Spinal cord (tissue), 10 donors: Measurements from ENCODE around the gene CUL3. TPM values are rescaled to one million over a fixed set of nuclear protein-coding genes. Genes with fewer than 3 reads are reported as not detected.
"Not testable (repeated sequence)": the region's sequence is repeated elsewhere in the genome, so short reads cannot be mapped to it uniquely, and the experiment has no call there.

Experiments used
- DNase-seq, 6 donors: peaks; one replicate each; pipeline versions ENCODE4 v3.0.0 to v3.0.0-alpha.2; 2013 to 2015; ENCODE audit warnings: low spot score in 6 of 6, low read depth in 4 of 6
- H3K27ac ChIP-seq: one replicate; pipeline ENCODE4 v1.5.1; 2013; ENCODE audit warnings: low read depth, low read length, control low read depth
- H3K27me3 ChIP-seq: one replicate; pipeline ENCODE4 v1.6.1; 2013; ENCODE audit warnings: low read length; ENCODE audit not compliant: control insufficient read depth, insufficient read depth
- H3K36me3 ChIP-seq: one replicate; pipeline ENCODE4 v1.6.1; 2013; ENCODE audit warnings: low read length; ENCODE audit not compliant: control insufficient read depth, insufficient read depth
- H3K4me1 ChIP-seq: one replicate; pipeline ENCODE4 v1.6.1; 2013; ENCODE audit warnings: low read length; ENCODE audit not compliant: control insufficient read depth, insufficient read depth
- H3K4me3 ChIP-seq: one replicate; pipeline ENCODE4 v1.5.1; 2013; ENCODE audit warnings: low read depth, low read length, control low read depth
- H3K9me3 ChIP-seq: one replicate; pipeline ENCODE4 v1.6.1; 2013; ENCODE audit warnings: low read length; ENCODE audit not compliant: control insufficient read depth, insufficient read depth
- WGBS: methylation state at CpG from one replicate; pipeline ENCODE4 v1.1.5; 2013; ENCODE audit warnings: missing lambda C conversion rate; ENCODE audit not compliant: insufficient coverage; 5-methylcytosine and 5-hydroxymethylcytosine counted together
- polyA plus RNA-seq, 2 donors: library from polyadenylated mRNA; unstranded; fragments of 120-200 nt; gene quantifications; one replicate each; pipeline ENCODE4 v1.2.1, GENCODE V29; 2013; ENCODE audit not compliant: insufficient read length in 2 of 2
- total RNA-seq, 2 donors: library from RNA; depleted of rRNA in 1 of 2; stranded (reverse); fragments of 120-200 nt in 1 of 2; fragments of >200 nt in 1 of 2; gene quantifications; one replicate each; pipeline versions ENCODE4 v1.2.3 to v1.2.4, GENCODE V29; 2013 to 2014
- donor health status: healthy.

The CUL3 gene
- total and polyA plus RNA-seq, 4 donors, result 92.0 to 113 (median 99.7) TPM

DNA sequence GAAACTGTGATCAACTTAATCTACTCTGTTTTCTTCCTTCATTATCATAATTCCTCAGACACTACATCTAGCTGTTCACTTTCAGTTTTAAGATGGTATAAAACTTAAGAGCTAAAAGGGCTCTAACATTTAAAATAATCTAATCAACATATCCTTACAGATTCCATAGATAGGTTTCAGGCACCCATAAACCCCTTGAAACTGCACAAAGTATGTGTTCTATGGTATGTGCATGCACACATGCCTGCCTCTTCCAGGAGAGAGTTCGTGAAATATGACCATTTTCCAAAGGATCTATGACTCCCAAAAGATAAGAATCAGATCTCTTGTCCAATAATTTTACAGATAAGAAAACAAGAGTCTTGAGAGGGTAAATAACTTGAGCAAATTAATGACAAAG, 59.4 kb downstream of the CUL3 start:
- Histone ChIP-seq H3K27ac (no peak overlapping the region), H3K4me1 (no peaks in the 10 kb centered on the region), H3K27me3 (no peaks in the 10 kb centered on the region), H3K4me3 (no peak overlapping the region), H3K36me3 (peaks cover 7% of the 10 kb centered on the region), H3K9me3 (no peaks in the 10 kb centered on the region)
- no CpG with 5 or more reads among the region's 1 CpG for WGBS
- DNase-seq, result no peak

GRCh38 chr2:224524657-224525056, 60.5 kb downstream of the CUL3 start:
- WGBS, result 100% methylated on average over 2 of the region's 2 CpGs
- no peaks in the 10 kb centered on the region for H3K9me3 ChIP-seq
- DNase-seq, result no peak
- H3K4me3 ChIP-seq, result no peak overlapping the region
- no peaks in the 10 kb centered on the region for H3K27me3 ChIP-seq
- H3K36me3 ChIP-seq, result peaks cover 4% of the 10 kb centered on the region
- no peaks in the 10 kb centered on the region for H3K4me1 ChIP-seq
- no peak overlapping the region for H3K27ac ChIP-seq

- DNase-seq, result no peak
- H3K4me3 ChIP-seq, result no peak overlapping the region
- H3K36me3 ChIP-seq, result no peaks in the 10 kb centered on the region
- H3K27me3 ChIP-seq, result no peaks in the 10 kb centered on the region
- no peaks in the 10 kb centered on the region for H3K4me1 ChIP-seq
- no peaks in the 10 kb centered on the region for H3K9me3 ChIP-seq
- no peak overlapping the region for H3K27ac ChIP-seq
- 50% methylated on average over 2 of the region's 6 CpGs for WGBS
Measured at GRCh38 chr2:224523626-224524577, 61.3 kb downstream of the CUL3 start.

DNA sequence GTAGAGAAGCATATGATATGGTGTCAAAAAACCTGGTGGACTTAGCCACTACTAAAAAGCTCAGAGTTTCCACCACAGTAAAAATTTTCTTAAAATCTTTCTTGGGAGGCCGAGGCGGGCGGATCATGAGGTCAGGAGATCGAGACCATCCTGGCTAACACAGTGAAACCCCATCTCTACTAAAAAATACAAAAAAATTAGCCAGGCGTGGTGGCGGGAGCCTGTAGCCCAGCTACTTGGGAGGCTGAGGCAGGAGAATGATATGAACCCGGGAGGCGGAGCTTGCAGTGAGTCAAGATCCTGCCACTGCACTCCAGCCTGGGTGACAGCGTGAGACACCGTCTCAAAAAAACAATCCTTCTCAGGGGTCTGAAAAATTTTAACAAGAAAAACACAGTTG, 62.7 kb downstream of the CUL3 start:
- WGBS, result no CpG with 5 or more reads among the region's 10 CpGs
- H3K27me3 ChIP-seq, H3K4me3 ChIP-seq, H3K36me3 ChIP-seq, H3K9me3 ChIP-seq, H3K4me1 ChIP-seq, DNase-seq, H3K27ac ChIP-seq: not testable (repeated sequence)

- no peaks in the 10 kb centered on the region for H3K27me3 ChIP-seq
- H3K27ac ChIP-seq, result no peak overlapping the region
- DNase-seq, result no peak
- no peaks in the 10 kb centered on the region for H3K9me3 ChIP-seq
- no peaks in the 10 kb centered on the region for H3K4me1 ChIP-seq
- H3K4me3 ChIP-seq, result no peak overlapping the region
- whole genome bisulfite sequencing, result no CpG with 5 or more reads among the region's 1 CpG
- no peaks in the 10 kb centered on the region for H3K36me3 ChIP-seq
Measured at GRCh38 chr2:224520064-224520463, 65.1 kb downstream of the CUL3 start.

DNA sequence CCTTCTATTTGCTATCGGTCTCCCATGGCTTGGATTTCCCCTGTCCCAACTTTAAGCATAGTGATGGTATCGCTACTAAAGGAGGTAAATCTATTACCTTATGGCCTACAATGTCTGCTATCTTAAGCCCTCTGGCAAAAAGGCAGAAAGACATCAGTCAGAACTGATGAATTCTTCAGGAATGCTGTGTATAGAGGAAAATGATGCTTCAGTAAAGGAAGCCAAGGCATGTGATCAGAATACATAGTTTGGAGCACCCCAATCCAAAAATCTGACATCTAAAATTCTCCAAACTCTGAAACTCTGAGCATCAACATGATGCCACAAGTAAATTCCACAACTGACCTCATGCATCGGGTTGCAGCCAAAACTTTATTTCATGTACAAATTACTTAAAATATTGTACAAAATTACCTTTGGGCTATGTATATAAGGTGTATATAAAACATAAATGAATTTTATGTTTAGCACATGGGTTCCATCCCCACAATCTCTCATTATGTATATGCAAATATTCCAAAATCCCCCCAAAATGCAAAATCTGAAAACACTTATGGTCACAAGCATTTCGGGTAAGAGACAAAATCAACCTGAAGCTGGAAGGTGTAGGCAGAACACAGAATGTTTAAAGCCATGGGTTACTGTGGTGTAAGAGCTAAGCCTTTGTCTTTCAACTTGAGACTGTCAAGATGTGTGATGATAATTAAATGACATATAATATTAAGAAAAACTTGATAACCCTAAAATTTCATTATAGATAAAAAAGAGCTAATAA, 66.2 kb downstream of the CUL3 start:
- Histone ChIP-seq H3K27me3 (no peaks in the 10 kb centered on the region), H3K27ac (no peak overlapping the region), H3K9me3 (no peaks in the 10 kb centered on the region), H3K4me1 (no peaks in the 10 kb centered on the region), H3K36me3 (no peaks in the 10 kb centered on the region), H3K4me3 (no peak overlapping the region)
- no peak for DNase-seq
- no CpG with 5 or more reads among the region's 4 CpGs for WGBS

DNA sequence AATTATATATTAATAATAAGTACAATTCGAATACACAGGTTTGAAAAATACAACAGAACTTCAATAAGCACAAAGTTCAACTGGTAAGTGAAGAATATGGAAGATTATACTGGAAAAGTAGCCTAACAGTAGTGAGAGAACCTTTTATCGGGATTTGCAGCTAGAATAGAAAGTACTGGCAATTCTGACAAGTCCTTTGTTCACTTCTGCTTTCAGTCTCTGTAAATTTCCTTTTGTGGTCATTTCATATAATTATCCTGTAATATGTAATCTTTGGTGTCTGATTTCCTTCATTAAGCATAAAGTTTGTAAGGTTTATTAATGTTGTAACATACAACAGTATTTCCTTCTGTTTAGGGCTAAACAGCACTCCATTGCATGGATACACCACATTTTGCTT, 67.2 kb downstream of the CUL3 start:
- no peak overlapping the region for H3K4me3 ChIP-seq
- no peaks in the 10 kb centered on the region for H3K4me1 ChIP-seq
- no CpG with 5 or more reads among the region's 2 CpGs for WGBS
- no peaks in the 10 kb centered on the region for H3K36me3 ChIP-seq
- no peak for DNase-seq
- H3K27ac ChIP-seq, result no peak overlapping the region
- no peaks in the 10 kb centered on the region for H3K27me3 ChIP-seq
- H3K9me3 ChIP-seq, result no peaks in the 10 kb centered on the region

GRCh38 chr2:224516393-224516792, 68.8 kb downstream of the CUL3 start:
- not testable (repeated sequence) for DNase-seq, H3K27me3 ChIP-seq, H3K27ac ChIP-seq, H3K4me1 ChIP-seq, H3K4me3 ChIP-seq, H3K9me3 ChIP-seq, H3K36me3 ChIP-seq
- WGBS, result 99% methylated on average over 8 of the region's 10 CpGs

GRCh38 chr2:224513991-224514390, 71.2 kb downstream of the CUL3 start:
- no peaks in the 10 kb centered on the region for H3K9me3 ChIP-seq
- H3K27ac ChIP-seq, result no peak overlapping the region
- no CpG with 5 or more reads among the region's 3 CpGs for WGBS
- H3K4me3 ChIP-seq, result no peak overlapping the region
- H3K4me1 ChIP-seq, result no peaks in the 10 kb centered on the region
- DNase-seq, result no peak
- H3K27me3 ChIP-seq, result no peaks in the 10 kb centered on the region
- H3K36me3 ChIP-seq, result no peaks in the 10 kb centered on the region
